DMS114 treated with DMSO at 0.1 percent for 48 hours (cell line): ENCODE results near the gene ATG10.
"Not testable (repeated sequence)": the region's sequence is repeated elsewhere in the genome, so short reads cannot be mapped to it uniquely, and the experiment has no call there.

Experiments used
- DNase-seq: peaks from one replicate; lab custom pipeline; 2025; ENCODE audit not compliant: unreplicated experiment; lab: John Stamatoyannopoulos, UW

ATG10 gene

GRCh38 chr5:81971712-81972491, at the start of gene ATG10:
ATG10 (plus strand) TSS chr5:81972023; CDS start chr5:81987571, 15,548 bp downstream.
- DNase-seq: peak; percentile 87

GRCh38 chr5:81922854-81923279, 49.0 kb upstream of the ATG10 start:
- DNase-seq: no peak

- no peak for DNase-seq
Measured at GRCh38 chr5:81924442-81924841, 47.4 kb upstream of the ATG10 start.

- no peak for DNase-seq
Measured at GRCh38 chr5:81925009-81925408, 46.8 kb upstream of the ATG10 start.

- DNase-seq: no peak
Measured at GRCh38 chr5:81925981-81926380, 45.8 kb upstream of the ATG10 start.

DNA sequence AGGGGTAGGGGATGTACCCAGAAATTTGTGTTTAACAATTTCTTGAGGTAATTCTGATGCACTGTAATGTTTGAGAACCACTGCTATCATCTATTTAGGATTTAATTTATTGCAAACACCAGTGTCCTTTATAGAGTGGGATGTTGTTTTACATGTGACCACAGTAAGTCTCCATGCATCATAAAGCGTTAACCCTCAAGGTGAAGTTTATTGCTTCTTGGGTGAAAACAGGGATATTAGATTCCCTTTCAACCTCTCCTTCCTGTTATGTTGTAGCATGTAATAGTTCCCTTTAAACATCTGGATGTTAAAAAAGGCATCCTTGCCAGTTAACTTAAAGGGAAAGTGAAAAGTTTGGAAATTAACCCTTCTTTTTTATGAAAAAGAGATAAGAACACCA, 35.8 kb upstream of the ATG10 start:
- no peak for DNase-seq

DNA sequence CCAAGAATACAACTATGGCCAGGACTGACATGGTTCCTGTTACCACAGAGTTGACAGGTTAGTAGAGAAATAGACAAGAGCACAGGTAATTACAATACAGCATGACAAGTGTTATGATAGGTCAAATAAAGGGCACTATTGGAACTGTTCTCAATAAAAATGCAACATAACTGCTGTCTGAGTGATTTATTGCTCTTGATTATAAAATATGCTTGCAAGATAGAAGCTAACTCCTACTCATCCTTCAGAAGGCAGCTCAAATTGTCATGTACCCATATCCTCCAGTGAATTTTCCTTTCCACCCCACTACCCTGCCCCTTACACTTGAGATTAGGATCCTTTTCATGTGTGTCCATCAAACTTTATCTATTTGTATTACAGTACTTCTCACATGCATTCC, 35.1 kb upstream of the ATG10 start:
- DNase-seq: no peak

GRCh38 chr5:81942746-81943145, 29.1 kb upstream of the ATG10 start:
- no peak for DNase-seq

DNA sequence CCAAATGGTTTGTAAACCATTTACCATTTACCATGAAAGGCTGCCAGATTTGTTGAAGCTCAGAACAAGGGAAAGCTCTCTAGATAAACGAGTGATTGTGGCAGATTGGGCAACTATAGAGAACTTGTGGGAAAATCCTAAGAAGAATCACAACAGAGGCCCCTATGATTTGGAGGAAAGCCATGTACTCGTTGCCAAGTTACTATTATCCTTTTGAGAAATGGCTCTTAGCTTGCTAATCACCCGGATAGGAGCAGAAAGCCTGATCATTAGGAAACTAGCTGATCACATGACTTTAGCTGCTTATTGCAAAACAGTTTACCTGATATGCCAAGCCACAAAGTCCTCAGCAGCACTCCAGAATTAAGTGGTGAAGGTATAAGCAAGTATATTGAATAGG, 23.5 kb upstream of the ATG10 start:
- DNase-seq: no peak

DNA sequence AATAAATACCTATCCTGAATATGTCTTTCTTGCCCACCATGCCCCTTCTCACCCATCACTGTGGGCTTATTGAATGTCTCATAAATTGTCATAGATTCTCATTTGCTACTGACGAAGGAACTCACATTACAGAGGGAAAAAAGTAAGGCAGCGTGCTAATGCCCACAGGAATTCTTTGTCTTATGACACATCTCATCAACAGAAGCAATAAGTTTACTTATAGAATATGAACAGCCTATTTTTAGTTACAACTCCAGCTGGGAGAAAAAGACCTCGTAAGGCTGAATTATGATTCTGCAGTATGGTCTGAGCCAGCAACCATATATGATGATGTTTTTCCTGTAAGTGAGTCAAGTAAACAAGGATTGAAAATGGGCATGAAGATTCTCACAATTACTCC, 22.4 kb upstream of the ATG10 start:
- DNase-seq: no peak

DNA sequence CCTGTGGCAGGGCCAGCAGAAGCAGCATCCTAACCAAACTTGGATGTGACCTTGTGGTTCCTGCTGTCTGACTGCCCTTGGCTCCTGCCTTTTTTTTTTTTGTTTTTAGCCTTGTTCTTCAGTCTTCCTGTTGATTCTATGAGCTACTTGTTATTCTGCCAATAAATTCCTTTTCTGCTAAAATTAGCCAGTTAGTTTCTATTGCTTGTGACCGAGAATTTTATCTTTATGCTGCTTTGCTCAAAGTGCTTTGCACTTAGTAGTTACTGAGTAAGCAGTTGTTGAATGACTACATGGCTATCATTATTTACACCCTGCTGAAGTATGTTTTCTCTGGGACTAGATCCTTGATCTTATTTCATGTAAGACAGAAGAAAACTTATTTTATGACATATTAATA, 20.8 kb upstream of the ATG10 start:
- no peak for DNase-seq

DNA sequence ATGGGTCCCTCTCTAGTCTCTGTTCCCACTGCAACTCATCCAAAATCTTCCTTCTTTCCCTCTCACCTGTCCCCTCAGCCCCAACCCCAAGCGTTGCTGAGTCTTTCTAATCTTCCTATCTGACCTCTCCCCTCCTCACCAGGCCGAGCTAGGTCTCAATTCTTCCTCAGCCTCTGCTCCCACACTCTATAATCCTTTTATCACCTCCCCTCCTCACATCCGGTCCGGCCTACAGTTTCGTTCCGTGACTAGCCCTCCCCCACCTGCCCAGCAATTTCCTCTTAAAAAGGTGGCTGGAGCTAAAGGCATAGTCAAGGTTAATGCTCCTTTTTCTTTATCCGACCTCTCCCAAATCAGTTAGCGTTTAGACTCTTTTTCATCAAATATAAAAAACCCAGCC, 17.0 kb upstream of the ATG10 start:
- DNase-seq: not testable (repeated sequence)

DNA sequence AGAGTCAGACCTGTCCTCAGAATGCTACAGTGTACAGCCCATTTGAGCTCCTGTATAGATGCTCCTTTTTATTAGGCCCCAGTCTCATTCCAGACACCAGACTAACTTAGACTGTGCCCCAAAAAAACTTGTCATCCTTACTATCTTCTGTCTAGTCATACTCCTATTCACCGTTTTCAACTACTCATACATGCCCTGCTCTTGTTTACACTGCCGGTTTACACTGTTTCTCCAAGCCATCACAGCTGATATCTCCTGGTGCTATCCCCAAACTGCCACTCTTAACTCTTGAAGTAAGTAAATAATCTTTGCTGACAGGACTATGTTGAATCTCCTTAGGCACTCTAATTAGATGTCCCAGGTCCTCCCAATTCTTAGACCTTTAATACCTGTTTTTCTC, 13.7 kb upstream of the ATG10 start:
- DNase-seq: not testable (repeated sequence)

DNA sequence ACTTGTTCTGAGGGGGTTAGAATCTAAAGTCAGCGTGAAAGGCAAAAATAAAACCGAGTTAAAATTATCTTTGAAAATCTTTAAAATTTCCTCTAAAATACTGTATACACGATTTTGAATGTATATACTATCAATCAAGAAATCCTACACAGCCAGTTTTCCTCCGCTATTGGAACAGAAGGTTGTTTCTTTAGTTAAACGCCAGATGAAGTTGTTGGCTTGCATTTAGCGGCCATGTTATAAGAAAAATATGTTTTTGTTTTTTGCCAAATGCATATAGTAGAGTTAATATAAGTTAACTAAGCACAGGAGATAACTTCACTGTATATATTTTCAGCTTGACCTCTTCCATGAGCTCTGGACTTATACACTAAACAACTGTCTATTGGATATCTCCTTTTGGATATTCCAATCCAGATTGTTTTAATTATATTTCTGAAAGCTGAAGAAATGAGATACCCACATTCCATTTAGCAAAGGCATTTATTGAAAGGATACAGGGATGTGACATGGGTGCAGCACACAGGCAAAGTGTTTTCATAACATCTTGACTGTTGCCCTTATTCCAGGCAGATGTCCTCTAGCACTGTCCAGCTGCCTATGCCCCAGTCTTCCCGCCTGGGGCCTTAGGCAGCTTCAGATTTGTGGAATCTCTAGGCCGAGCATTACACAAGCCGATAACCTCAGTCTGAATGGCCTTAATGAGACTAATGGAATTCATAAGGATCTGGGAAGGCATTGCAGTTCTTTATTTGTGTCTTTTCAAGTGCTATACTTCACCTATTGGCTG, 10.0 kb upstream of the ATG10 start:
- DNase-seq: no peak

- DNase-seq: no peak
Measured at GRCh38 chr5:81963544-81963943, 8.3 kb upstream of the ATG10 start.

DNA sequence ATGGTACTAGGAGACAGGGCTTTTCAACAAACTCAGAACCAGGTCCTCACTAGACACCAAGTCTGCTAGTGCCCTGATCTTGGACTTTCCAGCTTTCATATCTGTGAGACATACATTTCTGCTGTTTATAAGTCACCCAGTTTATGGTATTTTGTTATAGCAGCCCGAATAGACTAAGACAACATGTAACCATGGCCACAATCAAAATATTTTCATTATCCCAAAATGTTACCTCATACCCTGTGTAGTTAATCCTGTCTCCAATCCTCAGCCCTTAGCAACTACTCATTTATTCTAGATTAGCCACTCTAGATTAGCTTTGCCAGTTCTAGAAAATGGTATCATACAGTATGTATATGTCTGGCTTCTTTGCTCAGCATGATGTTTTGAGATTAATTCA, 6.3 kb upstream of the ATG10 start:
- no peak for DNase-seq

- DNase-seq: no peak
Measured at GRCh38 chr5:81969226-81969625, 2.6 kb upstream of the ATG10 start.

GRCh38 chr5:81969912-81970311, 1.9 kb upstream of the ATG10 start:
- no peak for DNase-seq

DNA sequence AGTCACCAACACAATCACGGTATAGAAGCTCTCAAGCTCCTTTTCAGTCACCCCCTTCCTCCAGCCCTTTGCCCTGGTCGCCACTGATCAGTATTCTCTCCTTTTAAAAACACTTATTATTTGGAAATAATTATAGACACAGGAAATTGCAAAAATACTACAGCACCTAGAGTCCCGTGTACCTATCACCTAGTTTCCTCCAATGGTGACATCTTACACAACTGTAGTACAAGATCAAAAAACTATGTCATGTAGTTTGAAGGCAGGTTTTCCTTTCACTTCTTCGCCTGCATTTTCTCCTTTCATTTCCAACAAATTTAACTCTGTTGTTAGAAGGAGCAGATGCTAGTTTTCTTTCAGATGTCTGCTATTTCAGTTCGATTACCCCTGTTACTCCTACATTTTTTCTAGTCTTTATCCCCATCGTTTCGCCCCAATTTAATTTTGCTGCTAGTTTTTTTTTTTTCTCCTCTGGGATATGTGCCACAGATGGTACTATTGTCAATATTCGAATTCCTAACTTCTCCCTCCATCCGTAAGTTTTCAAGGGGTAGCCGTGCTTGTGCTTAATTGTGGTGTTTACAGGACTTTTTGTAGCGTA, 612 bp upstream of the ATG10 start:
- DNase-seq: peak; percentile 43

DNA sequence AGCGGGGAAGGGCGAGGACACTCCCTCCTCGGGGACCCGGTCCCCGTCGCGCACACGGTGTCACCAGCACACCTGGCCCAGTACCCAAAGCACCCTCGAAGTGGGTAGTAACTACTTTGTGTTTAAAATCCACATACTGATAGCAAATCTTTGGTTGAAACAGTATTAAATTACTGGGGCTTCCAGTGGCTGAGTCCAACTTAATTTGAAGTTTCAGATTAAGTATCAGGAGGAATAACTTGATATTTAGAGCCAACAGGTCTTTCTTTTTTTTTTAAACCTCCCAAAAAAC, 615 bp downstream of the ATG10 start:
- DNase-seq: no peak

GRCh38 chr5:81980160-81980559, 8.3 kb downstream of the ATG10 start:
- no peak for DNase-seq

GRCh38 chr5:81980598-81981260, 8.9 kb downstream of the ATG10 start:
- DNase-seq: no peak
